ENCODE measurements around the gene ALX4.

GRCh38 chr11:44252999-44253602, 56.8 kb downstream of the ALX4 start:
- TF ChIP-seq POLR2A (IDR thresholded peaks at IDR 0.05; ENCODE audit: low read length) (no peak), GATA1 (IDR thresholded peaks at IDR 0.05; ENCODE audit: low read depth, low read length) (no peak)

Data from erythroblast (primary cell).